Loucy (cell line): ENCODE measurements around the gene CDADC1.

Experiments used
- H2AFZ ChIP-seq: fragments of 200-600 bp; sonication (generic); 2 replicates; pipeline ENCODE4 v1.6.0; 2016; ENCODE audit warnings: antibody characterized with exemption, mild to moderate bottlenecking, low read length, moderate library complexity
- H3F3A ChIP-seq: fragments of 200-600 bp; 2 replicates; pipeline ENCODE4 v1.6.0; 2016; ENCODE audit warnings: antibody characterized with exemption, low read depth, mild to moderate bottlenecking
- H3K27me3 ChIP-seq: fragments of 200-600 bp; sonication (generic); 2 replicates; pipeline ENCODE4 v1.6.1; 2014; ENCODE audit warnings: low read length, mild to moderate bottlenecking; ENCODE audit not compliant: insufficient read depth, poor library complexity, severe bottlenecking
- H3K36me3 ChIP-seq: fragments of 200-600 bp; sonication (generic); 2 replicates; pipeline ENCODE4 v1.6.1; 2016; ENCODE audit warnings: low read length; ENCODE audit not compliant: insufficient read depth
- H3K4me1 ChIP-seq: fragments of 200-600 bp; sonication (generic); 2 replicates; pipeline ENCODE4 v1.5.1; 2014; ENCODE audit warnings: low read length, mild to moderate bottlenecking; ENCODE audit not compliant: insufficient read depth, poor library complexity, severe bottlenecking
- H3K4me2 ChIP-seq: fragments of 200-600 bp; sonication (generic); 2 replicates; pipeline ENCODE4 v1.6.0; 2014; ENCODE audit warnings: antibody characterized with exemption, low read length, low read depth, mild to moderate bottlenecking; ENCODE audit not compliant: poor library complexity, severe bottlenecking
- H3K4me3 ChIP-seq: fragments of 200-600 bp; sonication (generic); 2 replicates; pipeline ENCODE4 v1.5.1; 2014; ENCODE audit warnings: low read length, mild to moderate bottlenecking, mixed read lengths; ENCODE audit not compliant: poor library complexity, severe bottlenecking
- H3K79me2 ChIP-seq: fragments of 200-600 bp; sonication (generic); 2 replicates; pipeline ENCODE4 v1.6.1; 2014; ENCODE audit warnings: low read length; ENCODE audit not compliant: insufficient read depth
- H3K9ac ChIP-seq: fragments of 200-600 bp; sonication (generic); 2 replicates; pipeline ENCODE4 v1.6.0; 2014; ENCODE audit warnings: mild to moderate bottlenecking, low read depth, low read length, moderate library complexity; ENCODE audit not compliant: poor library complexity, severe bottlenecking
- H3K9me2 ChIP-seq: fragments of 200-600 bp; sonication (generic); replicated peaks from 2 replicates; pipeline ENCODE4 v1.6.1; 2016; ENCODE audit warnings: low read depth, low read length, mixed read lengths
- H3K9me3 ChIP-seq: fragments of 200-600 bp; sonication (generic); 2 replicates; pipeline ENCODE4 v1.6.1; 2014; ENCODE audit warnings: mild to moderate bottlenecking, antibody characterized with exemption, low read length, low read depth; ENCODE audit not compliant: insufficient read depth
- H4K20me1 ChIP-seq: fragments of 200-600 bp; sonication (generic); 2 replicates; pipeline ENCODE4 v1.6.0; 2014; ENCODE audit warnings: antibody characterized with exemption, low read length, mild to moderate bottlenecking; ENCODE audit not compliant: insufficient read depth, poor library complexity, severe bottlenecking
- EZH2phosphoT487 ChIP-seq: fragments of 200-600 bp; IDR thresholded peaks from 2 replicates; pipeline ENCODE4 v1.6.1; 2018; ENCODE audit warnings: antibody characterized with exemption, mild to moderate bottlenecking, moderate library complexity, borderline replicate concordance
- TF ChIP-seq, protein P1 (sequence below): fragments of 200-600 bp; sonication (generic); conservative IDR thresholded peaks from 2 replicates; pipeline ENCODE4 v1.5.1; 2014; ENCODE audit warnings: mild to moderate bottlenecking, antibody characterized with exemption, low read length

Gene CDADC1

GRCh38 chr13:49217962-49218492 lies 29.7 kb upstream of the CDADC1 start:
- TF ChIP-seq EZH2phosphoT487: no peak
- TF ChIP-seq, protein P1, sequence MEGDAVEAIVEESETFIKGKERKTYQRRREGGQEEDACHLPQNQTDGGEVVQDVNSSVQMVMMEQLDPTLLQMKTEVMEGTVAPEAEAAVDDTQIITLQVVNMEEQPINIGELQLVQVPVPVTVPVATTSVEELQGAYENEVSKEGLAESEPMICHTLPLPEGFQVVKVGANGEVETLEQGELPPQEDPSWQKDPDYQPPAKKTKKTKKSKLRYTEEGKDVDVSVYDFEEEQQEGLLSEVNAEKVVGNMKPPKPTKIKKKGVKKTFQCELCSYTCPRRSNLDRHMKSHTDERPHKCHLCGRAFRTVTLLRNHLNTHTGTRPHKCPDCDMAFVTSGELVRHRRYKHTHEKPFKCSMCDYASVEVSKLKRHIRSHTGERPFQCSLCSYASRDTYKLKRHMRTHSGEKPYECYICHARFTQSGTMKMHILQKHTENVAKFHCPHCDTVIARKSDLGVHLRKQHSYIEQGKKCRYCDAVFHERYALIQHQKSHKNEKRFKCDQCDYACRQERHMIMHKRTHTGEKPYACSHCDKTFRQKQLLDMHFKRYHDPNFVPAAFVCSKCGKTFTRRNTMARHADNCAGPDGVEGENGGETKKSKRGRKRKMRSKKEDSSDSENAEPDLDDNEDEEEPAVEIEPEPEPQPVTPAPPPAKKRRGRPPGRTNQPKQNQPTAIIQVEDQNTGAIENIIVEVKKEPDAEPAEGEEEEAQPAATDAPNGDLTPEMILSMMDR: no peak
- Histone ChIP-seq H3K9me2 (no peaks in the 10 kb centered on the region), H3K4me3 (no peak overlapping the region), H3K9me3 (no peaks in the 10 kb centered on the region), H3K4me2 (no peak overlapping the region), H3K79me2 (no peaks in the 10 kb centered on the region), H3K9ac (no peak overlapping the region), H4K20me1 (no peaks in the 10 kb centered on the region), H3F3A (no peaks in the 10 kb centered on the region), H3K27me3 (peaks cover 13% of the 10 kb centered on the region), H3K36me3 (no peaks in the 10 kb centered on the region), H2AFZ (no peak overlapping the region), H3K4me1 (peaks cover 12% of the 10 kb centered on the region)

- Histone ChIP-seq H3K9me2 (no peaks in the 10 kb centered on the region), H3K9me3 (no peaks in the 10 kb centered on the region), H4K20me1 (no peaks in the 10 kb centered on the region), H3K79me2 (no peaks in the 10 kb centered on the region), H3K36me3 (no peaks in the 10 kb centered on the region), H3K9ac (no peak overlapping the region), H2AFZ (no peak overlapping the region), H3K4me3 (no peak overlapping the region), H3K4me2 (no peak overlapping the region), H3K27me3 (peaks cover 13% of the 10 kb centered on the region), H3K4me1 (peaks cover 12% of the 10 kb centered on the region), H3F3A (no peaks in the 10 kb centered on the region)
- TF ChIP-seq, protein P1: no peak
- TF ChIP-seq EZH2phosphoT487: no peak
Observed at GRCh38 chr13:49218493-49219051, 29.2 kb upstream of the CDADC1 start.

DNA sequence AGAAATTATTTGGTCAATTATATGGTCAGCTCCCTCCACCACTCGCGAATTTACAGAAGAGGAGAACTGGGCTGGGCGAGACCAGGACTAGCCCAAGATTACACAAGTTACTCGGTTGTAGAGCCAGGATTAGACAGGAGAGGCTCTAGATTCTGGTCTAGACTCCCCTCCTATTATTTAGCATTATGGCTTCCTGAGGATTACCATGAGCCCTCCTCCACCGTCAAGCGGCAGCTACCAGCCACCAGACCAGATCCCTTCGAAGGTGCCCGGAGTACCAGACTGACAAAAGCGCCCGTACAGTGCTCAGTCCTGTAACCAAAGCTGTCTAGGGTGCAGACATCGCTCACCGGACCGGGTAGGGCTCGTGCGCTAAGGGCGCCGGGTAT lies 28.1 kb upstream of the CDADC1 start:
- Histone ChIP-seq H3K36me3 (no peaks in the 10 kb centered on the region), H3K9ac (no peak overlapping the region), H3K4me2 (peak overlapping the region; percentile 59), H3K4me1 (peaks cover 8% of the 10 kb centered on the region), H3K9me2 (no peaks in the 10 kb centered on the region), H3K4me3 (peak overlapping the region; percentile 61), H3K9me3 (no peaks in the 10 kb centered on the region), H3K79me2 (no peaks in the 10 kb centered on the region), H2AFZ (peak overlapping the region; percentile 62; the same call in 1 of the 2 replicates), H4K20me1 (no peaks in the 10 kb centered on the region), H3K27me3 (peaks cover 13% of the 10 kb centered on the region), H3F3A (no peaks in the 10 kb centered on the region)
- TF ChIP-seq EZH2phosphoT487: no peak
- TF ChIP-seq, protein P1: no peak
